Dermis blood vessel endothelial cell (primary cell): Measurements from ENCODE around the gene MLXIP. TPM values are rescaled to one million over a fixed set of nuclear protein-coding genes. Genes with fewer than 3 reads are reported as not detected.

ENCODE experiments used
- DNase-seq: peaks from one replicate; pipeline ENCODE4 v3.0.0; 2010
- total RNA-seq: library from RNA; depleted of rRNA; stranded (reverse); fragments of >200 nt; gene quantifications from 2 replicates; pipeline ENCODE4 v1.2.3, GENCODE V29; 2014

The MLXIP gene
- total RNA-seq, 1 donor from 2014 or later = 16.7 TPM

DNA sequence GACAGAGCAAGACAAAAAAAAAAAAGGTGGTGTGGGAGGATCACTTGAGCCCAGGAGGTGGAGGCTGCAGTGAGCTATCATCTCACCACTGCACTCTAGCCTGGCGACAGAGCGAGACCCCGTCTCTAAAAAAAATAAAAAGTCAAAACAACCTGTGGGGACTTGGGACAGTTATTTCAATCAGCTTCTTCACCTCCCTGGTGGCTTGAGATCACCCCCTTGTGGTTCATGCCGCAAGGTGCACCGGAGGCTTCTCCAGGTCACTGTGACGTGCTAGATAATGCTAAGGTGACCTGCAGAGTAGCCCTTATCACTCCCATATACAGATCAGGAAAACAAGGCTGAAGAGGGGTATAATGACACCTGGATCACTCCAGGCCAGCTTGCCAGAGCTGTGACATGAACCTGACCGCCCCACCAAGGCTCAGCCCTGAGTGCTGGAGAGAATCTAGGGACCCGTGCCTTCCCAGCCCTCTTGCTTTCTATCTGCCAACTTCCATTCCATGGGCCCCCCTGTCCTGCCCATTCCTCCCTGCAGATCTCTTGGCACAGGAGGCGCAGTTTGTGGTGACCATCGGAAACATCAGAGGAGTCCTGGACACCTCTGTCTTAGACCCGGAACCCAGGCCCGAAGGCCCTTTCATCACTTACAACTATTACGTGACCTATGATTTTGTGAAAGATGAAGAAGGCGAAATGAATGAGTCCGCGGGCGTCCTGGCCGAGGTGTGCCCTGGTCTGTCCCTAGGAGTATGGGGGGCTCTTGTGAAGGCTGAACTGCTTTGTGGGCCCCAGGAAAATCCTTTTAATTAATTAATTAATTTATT is 112.5 kb downstream of the MLXIP start:
- DNase-seq = peak; percentile 88

DNA sequence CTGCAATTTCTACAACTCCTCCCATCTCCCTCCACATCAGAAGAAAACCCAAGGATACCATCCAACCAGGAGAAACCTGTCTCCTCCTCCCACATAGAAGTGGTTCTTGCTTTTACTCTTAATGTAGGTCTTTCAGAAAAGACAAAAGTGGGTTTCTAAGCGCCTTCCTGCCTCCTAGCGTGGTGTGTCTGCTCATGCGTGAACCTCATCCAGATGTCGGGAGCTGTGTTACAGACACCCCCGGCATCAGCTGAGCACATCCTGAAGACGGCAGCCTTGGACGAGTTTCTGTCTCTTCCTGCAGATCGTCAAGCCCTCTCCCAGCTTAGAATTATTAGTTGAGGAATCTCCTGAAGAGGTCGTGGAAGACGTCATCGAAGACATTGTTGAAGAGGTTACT is 113.9 kb downstream of the MLXIP start:
- DNase-seq = no peak

- no peak for DNase-seq
These were observed 116.2 kb downstream of the MLXIP start for GRCh38 chr12:122194804-122195203.

- no peak for DNase-seq
These were observed 116.8 kb downstream of the MLXIP start for GRCh38 chr12:122195405-122195804.

Other genes with a start within 250 kb of the MLXIP start
- gene HPD, start 219.9 kb upstream of the MLXIP start, total RNA-seq = not detected in 2 replicates
- gene PSMD9, start 190.0 kb upstream of the MLXIP start, total RNA-seq = 48.5 and 131 TPM in 2 replicates
- 0.56 and 2.9 TPM in 2 replicates for gene CFAP251, start 160.2 kb upstream of the MLXIP start, total RNA-seq
- gene BCL7A, start 56.9 kb upstream of the MLXIP start, total RNA-seq = 4.6 and 6.8 TPM in 2 replicates
- not detected in 2 replicates for gene IL31, start 95.5 kb downstream of the MLXIP start, total RNA-seq
- 0.85 and 1.2 TPM in 2 replicates for gene LRRC43, start 104.4 kb downstream of the MLXIP start, total RNA-seq
- 0.17 TPM in 1 of 2 replicates, not detected in the other for gene B3GNT4, start 125.0 kb downstream of the MLXIP start, total RNA-seq
- gene DIABLO, start 147.3 kb downstream of the MLXIP start, total RNA-seq = 83.0 and 88.0 TPM in 2 replicates
- gene VPS33A, start 187.7 kb downstream of the MLXIP start, total RNA-seq = 22.1 and 29.0 TPM in 2 replicates